Fibroblast of peridontal ligament (primary cell): ENCODE measurements around the gene TIFAB.

ENCODE experiments used
- DNase-seq: peaks from one replicate; pipeline ENCODE4 v3.0.0-alpha.2; 2010; ENCODE audit errors: extremely low read depth

Gene TIFAB

DNA sequence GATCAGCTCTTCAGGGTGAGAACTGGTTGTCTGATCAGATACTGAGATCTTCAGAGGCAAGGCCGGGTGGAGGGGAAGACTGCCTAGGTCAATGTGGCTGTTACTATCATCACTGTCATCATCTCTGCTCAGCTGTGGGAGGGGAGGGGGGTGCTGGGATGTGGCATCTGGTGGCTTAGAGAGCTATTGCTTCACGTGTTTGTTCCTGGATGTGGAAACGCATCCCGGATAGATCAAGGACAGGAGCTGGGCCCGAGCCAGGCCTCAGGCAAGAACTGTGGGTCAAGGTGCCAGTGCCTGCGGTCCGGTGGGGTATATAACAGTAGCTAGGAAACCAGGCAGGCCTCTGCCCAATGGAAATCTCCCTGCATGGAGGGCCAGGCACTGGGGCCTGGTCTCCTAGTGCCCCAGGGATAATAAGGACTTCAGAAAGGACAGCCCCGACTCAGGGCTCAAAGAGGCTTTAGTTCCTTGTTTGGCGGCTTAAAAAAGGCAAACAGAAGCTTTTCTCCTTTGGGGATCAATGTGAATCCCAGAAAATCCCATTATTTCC is 30.3 kb upstream of the TIFAB start:
- DNase-seq = no peak

DNA sequence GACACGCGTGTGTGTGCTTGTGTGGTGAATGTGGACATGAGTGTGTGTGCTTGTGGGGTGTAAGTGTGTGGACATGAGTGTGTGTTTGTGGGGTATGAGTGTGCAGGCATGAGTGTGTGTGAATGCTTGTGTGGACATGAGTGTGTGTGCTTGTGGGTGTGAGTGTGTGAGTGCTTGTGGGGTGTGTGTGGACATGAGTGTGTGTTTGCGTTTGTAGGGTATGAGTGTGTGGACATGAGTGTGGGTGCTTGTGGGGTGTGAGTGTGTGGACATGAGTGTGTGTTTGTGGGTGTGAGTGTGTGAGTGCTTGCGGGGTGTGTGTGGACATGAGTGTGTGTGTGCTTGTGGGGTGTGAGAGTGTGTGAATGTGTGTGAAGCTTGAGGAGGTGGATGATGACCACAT is 29.8 kb upstream of the TIFAB start:
- no peak for DNase-seq

GRCh38 chr5:135481387-135481786 is 29.2 kb upstream of the TIFAB start:
- DNase-seq = no peak

GRCh38 chr5:135480511-135480910 is 28.4 kb upstream of the TIFAB start:
- DNase-seq = no peak

GRCh38 chr5:135478938-135479337 is 26.8 kb upstream of the TIFAB start:
- no peak for DNase-seq

DNA sequence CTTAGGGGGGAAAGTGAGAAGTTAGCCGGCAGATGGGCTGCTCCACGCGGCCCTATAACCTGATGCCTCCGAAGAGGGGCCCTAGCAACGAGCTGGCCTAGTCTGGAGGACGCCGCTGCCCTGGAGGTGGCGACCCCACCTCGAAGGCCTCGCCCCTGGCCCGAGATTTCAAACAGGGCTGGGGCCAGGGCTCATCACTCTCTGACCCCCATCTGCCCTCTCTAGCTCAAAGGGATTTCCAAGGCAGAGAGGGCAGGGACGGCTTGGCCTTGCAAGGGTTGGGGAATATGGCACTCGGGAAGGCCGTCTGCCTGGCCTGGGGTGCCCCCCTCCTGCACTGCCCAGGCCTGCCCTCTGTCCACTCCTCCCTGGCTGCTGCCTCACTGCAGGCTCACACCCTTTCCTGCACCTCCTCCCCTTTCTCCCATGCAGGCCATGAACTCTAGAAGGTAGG is 25.5 kb upstream of the TIFAB start:
- no peak for DNase-seq

GRCh38 chr5:135476615-135477581 is 24.7 kb upstream of the TIFAB start:
- no peak for DNase-seq

- no peak for DNase-seq
Measured at GRCh38 chr5:135473956-135474670, 22.0 kb upstream of the TIFAB start.

- no peak for DNase-seq
Measured at GRCh38 chr5:135472141-135472540, 20.0 kb upstream of the TIFAB start.

DNA sequence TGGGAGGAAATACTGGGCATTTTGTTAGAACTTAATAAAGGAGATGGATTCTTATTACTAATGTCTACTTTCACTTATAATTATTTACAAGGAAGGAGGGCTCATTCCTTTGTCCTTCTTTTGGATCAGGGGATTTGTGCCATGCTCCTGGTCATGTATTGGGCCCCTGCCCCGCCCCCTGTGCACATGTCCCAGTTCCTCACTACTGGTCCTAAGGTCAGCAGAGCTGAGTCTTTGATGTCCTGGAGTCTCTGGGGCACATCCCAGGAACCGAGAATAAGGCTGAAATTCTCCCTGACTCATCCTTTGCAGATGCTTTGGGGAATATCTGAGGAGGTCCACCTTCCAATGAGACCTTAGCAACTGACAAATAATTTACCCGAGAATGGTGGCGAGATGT is 19.6 kb upstream of the TIFAB start:
- no peak for DNase-seq

DNA sequence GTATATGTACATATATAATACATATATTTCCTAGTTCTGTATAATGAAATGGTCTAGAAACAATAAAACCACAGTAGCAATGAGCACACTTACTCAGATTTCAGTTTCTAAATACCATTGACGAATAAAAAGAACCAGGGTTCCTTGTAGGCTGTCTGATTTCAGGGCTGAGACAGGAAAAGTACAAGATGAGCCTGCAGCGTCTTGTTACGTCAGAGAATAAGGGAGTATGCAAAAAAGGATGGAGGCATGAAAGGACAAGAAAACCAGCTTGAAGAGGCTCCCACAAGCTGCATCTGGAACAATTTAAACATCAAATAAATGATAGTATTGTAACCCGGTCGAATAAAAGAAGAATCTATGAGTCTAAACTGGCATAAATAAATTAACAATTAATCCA is 17.8 kb upstream of the TIFAB start:
- no peak for DNase-seq

- DNase-seq = no peak
Measured at GRCh38 chr5:135468541-135468940, 16.4 kb upstream of the TIFAB start.

DNA sequence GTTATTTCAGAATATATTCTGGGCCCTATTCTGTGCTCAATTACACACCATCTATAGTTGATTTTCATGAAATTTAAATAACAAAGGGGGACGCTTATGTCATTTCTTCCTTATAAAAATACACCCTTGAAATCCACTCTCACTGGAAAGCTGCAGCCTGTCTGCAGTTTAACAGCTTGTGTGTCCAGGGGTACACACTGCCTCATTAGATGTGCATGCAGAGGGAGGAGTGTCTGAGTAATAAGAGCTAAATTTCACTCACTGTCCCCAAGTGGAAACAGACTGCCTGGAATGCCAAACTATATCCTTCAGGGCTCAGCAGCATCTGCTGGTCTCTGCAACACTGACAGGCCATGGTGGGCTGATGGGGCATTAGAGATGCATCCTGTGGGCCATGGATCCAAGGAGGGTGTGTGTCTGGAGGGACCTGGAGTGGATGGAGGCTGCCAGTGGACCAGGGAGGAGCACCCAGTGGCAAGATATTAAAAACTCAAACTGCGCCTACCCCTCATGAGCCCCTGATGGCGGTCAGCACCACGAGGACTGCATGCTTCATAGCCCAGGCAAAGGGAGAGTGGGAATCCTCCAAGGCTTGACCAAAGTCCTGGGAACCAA is 15.8 kb upstream of the TIFAB start:
- DNase-seq = no peak

- DNase-seq = no peak
Measured at GRCh38 chr5:135467051-135467625, 15.0 kb upstream of the TIFAB start.

- peak; percentile 65 for DNase-seq
Measured at GRCh38 chr5:135466178-135467050, 14.3 kb upstream of the TIFAB start.

DNA sequence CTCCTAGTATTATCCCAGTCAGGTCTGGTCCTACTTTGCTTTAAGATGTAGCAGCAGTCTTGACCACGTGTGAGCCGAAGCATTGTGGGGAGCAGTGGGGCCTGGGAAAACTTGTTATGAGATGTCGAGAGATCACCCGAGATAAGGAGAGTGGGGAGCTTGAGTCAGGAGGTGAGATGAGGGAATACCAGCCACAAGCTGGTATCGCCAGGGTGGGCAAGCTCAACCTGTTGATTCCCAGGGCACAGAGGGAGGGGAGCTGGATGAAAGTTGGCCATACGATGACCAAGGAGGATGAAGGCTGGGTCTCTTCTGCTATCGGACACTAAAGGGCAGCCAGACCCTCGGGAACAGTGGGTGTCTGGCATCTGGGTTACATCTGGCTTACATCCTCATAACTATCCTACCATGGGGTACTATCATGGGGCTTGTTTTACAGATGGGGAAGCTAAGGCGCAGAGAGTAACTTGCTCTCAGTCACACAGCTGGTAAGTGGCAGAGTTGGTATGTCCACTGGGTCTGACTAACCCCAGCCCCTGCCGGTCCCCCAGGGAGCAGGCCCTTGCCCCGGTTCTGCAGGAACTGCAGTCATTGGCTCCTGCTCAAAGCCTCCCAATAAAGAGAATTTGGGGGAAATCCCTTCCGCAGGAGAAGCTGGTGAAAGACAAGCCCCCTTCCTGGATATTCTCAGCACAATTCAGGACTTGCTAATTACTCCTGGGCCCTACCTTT is 13.4 kb upstream of the TIFAB start:
- DNase-seq = no peak

- peak; percentile 35 for DNase-seq
Measured at GRCh38 chr5:135462304-135462703, 10.2 kb upstream of the TIFAB start.

GRCh38 chr5:135461481-135462151 is 9.5 kb upstream of the TIFAB start:
- no peak for DNase-seq

GRCh38 chr5:135460246-135461033 is 8.3 kb upstream of the TIFAB start:
- DNase-seq = no peak
